PC-9 (cell line): Measurements from ENCODE around the gene STK24. TPM values are rescaled to one million over a fixed set of nuclear protein-coding genes. Genes with fewer than 3 reads are reported as not detected.

ENCODE experiments used
- BruUV-seq: library from RNA; stranded (reverse); fragments of 400-500 nt; replicated peaks from 2 replicates; lab custom pipeline; 2021; lab: Mats Ljungman, UMichigan
- CTCF ChIA-PET: fragments of 300-600 bp; sonication (Branson Sonifier 250); formaldehyde crosslinking; loops from one replicate; lab custom pipeline; 2022; ENCODE audit warnings: antibody characterized with exemption; lab: Charles Lee
- POLR2A ChIA-PET: fragments of 300-600 bp; sonication (Branson Sonifier 250); formaldehyde crosslinking; loops from one replicate; lab custom pipeline; 2022; ENCODE audit warnings: antibody characterized with exemption; ENCODE audit not compliant: unreplicated experiment; lab: Charles Lee
- DNase-seq, 2 experiments: peaks; one replicate each; pipeline versions ENCODE4 v3.0.0 to v3.0.0-alpha.2; 2015 to 2022; ENCODE audit warnings: mixed read lengths in 1 of 2
- H2AFZ ChIP-seq: fragments of 200-600 bp; sonication (generic); 2 replicates; pipeline ENCODE4 v1.8.1; 2017; ENCODE audit warnings: antibody characterized with exemption
- H3F3A ChIP-seq: fragments of 200-600 bp; sonication (generic); 2 replicates; pipeline ENCODE4 v1.8.1; 2017; ENCODE audit warnings: antibody characterized with exemption, mild to moderate bottlenecking, low read depth; ENCODE audit not compliant: insufficient read depth
- H3K27ac ChIP-seq: fragments of 200-600 bp; sonication (generic); 2 replicates; pipeline ENCODE4 v1.6.1; 2016; ENCODE audit warnings: mixed run types
- H3K27me3 ChIP-seq: fragments of 200-600 bp; sonication (generic); 2 replicates; pipeline ENCODE4 v1.6.1; 2016; ENCODE audit warnings: low read depth, mixed run types; ENCODE audit not compliant: insufficient read depth
- H3K36me3 ChIP-seq: fragments of 200-600 bp; sonication (generic); 2 replicates; pipeline ENCODE4 v1.6.1; 2016; ENCODE audit warnings: low read depth, mixed run types
- H3K4me1 ChIP-seq: fragments of 200-600 bp; sonication (generic); replicated peaks from 2 replicates; pipeline ENCODE4 v1.6.1; 2016; ENCODE audit warnings: mixed run types; ENCODE audit not compliant: insufficient read depth
- H3K4me2 ChIP-seq: fragments of 200-600 bp; sonication (generic); 2 replicates; pipeline ENCODE4 v1.6.1; 2017; ENCODE audit warnings: mixed run types
- H3K4me3 ChIP-seq: fragments of 200-600 bp; sonication (generic); 2 replicates; pipeline ENCODE4 v1.6.1; 2016; ENCODE audit warnings: mixed run types
- H3K79me2 ChIP-seq: fragments of 200-600 bp; sonication (generic); 2 replicates; pipeline ENCODE4 v1.6.1; 2017; ENCODE audit warnings: low read depth, mixed run types
- H3K9me2 ChIP-seq: fragments of 200-600 bp; sonication (generic); 2 replicates; pipeline ENCODE4 v1.8.1; 2017; ENCODE audit warnings: mild to moderate bottlenecking; ENCODE audit not compliant: insufficient read depth
- H3K9me3 ChIP-seq: fragments of 200-600 bp; sonication (generic); 2 replicates; pipeline ENCODE4 v1.8.1; 2016; ENCODE audit warnings: low read depth; ENCODE audit not compliant: insufficient read depth
- H4K20me1 ChIP-seq: fragments of 200-600 bp; sonication (generic); 2 replicates; pipeline ENCODE4 v1.8.1; 2017; ENCODE audit not compliant: insufficient read depth
- EZH2 ChIP-seq: fragments of 200-600 bp; sonication (generic); IDR thresholded peaks from 2 replicates; pipeline ENCODE4 v1.8.0; 2017; ENCODE audit warnings: antibody characterized with exemption, low read depth
- intact Hi-C: fragments of 100-400 bp; cut with micrococcal nuclease; formaldehyde crosslinking; loops from one replicate; pipeline ENCODE4 v1.10.0; 2022; ENCODE audit not compliant: unreplicated experiment
- total RNA-seq: library from RNA; stranded (reverse); gene quantifications from 2 replicates; pipeline ENCODE4 v1.2.3, GENCODE V29; 2021
- TF ChIP-seq, protein P1 (sequence below): fragments of 200-600 bp; sonication (generic); conservative IDR thresholded peaks from 2 replicates; pipeline ENCODE4 v1.6.1; 2017; ENCODE audit warnings: mixed run types, antibody characterized with exemption, mild to moderate bottlenecking, moderate library complexity

Gene STK24
- total RNA-seq, 1 experiment from 2014 or later, result 134 TPM

DNA sequence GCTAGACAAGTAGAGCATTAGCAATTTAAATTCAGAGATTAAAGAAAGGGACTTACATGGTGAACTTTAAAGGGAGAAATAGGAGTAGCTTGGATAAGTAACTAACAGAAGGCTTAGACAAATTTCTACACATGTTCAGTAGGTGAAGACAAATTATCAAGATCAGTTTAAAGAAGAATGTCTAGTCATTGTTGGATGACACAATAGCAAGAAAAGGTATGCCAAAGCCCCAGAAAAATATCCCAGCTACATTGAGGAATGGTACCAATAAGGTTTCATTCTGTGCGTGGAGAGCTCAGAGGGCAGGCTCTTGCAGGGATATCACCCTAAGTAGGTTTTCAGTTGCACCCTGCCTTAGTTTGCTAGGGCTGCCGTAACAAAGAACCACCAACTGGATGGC lies 3.5 kb upstream of the STK24 start:
- DNase-seq, result no peak
- Histone ChIP-seq H3K36me3 (no peaks in the 10 kb centered on the region), H3K4me1 (peaks cover 40% of the 10 kb centered on the region), H4K20me1 (peaks cover 6% of the 10 kb centered on the region), H3K79me2 (peaks cover 27% of the 10 kb centered on the region), H3K9me2 (no peaks in the 10 kb centered on the region), H3F3A (peaks cover 18% of the 10 kb centered on the region; the same call in 1 of the 2 replicates), H2AFZ (no peak overlapping the region), H3K4me3 (no peak overlapping the region), H3K4me2 (no peak overlapping the region), H3K27ac (no peak overlapping the region), H3K9me3 (no peaks in the 10 kb centered on the region), H3K27me3 (no peaks in the 10 kb centered on the region)
- intact Hi-C loops, result no loop called here
- ChIA-PET POLR2A (no interaction called here), CTCF (no interaction called here)
- TF ChIP-seq, protein P1, sequence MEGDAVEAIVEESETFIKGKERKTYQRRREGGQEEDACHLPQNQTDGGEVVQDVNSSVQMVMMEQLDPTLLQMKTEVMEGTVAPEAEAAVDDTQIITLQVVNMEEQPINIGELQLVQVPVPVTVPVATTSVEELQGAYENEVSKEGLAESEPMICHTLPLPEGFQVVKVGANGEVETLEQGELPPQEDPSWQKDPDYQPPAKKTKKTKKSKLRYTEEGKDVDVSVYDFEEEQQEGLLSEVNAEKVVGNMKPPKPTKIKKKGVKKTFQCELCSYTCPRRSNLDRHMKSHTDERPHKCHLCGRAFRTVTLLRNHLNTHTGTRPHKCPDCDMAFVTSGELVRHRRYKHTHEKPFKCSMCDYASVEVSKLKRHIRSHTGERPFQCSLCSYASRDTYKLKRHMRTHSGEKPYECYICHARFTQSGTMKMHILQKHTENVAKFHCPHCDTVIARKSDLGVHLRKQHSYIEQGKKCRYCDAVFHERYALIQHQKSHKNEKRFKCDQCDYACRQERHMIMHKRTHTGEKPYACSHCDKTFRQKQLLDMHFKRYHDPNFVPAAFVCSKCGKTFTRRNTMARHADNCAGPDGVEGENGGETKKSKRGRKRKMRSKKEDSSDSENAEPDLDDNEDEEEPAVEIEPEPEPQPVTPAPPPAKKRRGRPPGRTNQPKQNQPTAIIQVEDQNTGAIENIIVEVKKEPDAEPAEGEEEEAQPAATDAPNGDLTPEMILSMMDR, result no peak
- no peak for TF ChIP-seq EZH2
- BruUV-seq, result no TSS peak

DNA sequence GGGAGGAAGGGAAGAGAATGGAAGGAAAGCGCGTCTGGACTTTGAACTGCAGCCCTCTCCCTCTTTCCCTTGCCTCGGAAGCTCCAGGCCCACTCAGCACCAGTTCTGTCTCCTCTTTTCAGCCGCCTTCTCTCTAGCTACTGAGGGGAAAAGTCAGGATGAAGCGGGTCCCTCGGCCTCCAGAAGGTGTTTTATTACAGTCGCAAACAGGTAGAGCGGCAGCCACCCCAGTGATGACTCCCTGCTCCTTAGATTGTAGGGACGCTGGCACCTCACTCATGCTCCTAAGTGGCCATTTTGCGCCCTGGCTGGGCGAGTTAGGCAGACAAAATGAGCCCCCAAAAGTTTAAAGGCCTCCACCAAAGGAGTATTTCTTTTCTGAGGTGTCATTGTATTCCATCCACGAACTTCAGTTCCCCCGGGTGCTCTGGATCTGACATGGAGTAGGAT lies 954 bp upstream of the STK24 start:
- BruUV-seq, result TSS peak; percentile 66
- peaks cover 49% of the 10 kb centered on the region for H3K4me1 ChIP-seq
- peak overlapping the region; percentile 63 for H2AFZ ChIP-seq

DNA sequence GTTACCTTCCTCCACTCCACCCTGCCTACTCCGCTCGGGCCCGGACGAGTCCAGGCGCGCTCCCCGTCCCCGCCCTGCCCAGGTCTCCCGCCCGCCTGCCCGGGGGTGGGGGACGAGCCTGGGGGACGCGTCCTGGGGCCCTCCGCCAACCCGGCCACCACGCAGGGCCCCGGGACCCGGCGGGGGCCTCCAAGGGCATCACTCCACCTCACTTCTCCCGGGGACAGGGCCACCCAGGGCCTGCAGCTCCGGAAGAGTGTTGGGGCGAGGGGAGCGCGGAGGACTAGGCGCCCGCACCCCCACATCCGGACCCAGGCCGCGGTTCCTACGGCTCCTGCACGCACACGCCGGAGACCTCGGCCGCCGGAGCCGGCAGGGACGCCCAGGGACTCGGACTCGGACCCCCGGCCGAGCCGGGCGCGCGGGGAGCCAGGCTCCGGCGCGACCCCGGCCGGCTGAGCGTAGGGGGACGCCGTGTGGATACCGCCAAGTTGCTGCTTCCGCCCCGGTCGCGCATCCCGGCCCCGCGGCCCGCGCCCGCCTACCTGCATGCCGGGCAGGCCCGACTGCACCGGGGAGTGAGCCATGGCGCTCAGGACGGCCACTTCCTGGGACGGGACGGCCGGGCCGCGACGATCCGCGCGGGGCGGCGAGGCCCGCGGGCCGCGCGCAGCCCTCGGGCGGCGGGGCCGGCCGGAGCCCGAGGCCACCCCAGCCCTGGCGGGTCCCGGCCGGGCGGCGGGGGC lies 534 bp downstream of the STK24 start:
- no TSS peak for BruUV-seq
- H3K4me3 ChIP-seq, result peak overlapping the region; percentile 98
- peaks cover 46% of the 10 kb centered on the region for H4K20me1 ChIP-seq
- H3K4me2 ChIP-seq, result peak overlapping the region; percentile 86
- peaks cover 33% of the 10 kb centered on the region for H3F3A ChIP-seq
- TF ChIP-seq, protein P1, result no peak
- no peak for TF ChIP-seq EZH2
- H3K27me3 ChIP-seq, result no peaks in the 10 kb centered on the region
- H3K27ac ChIP-seq, result peak overlapping the region; percentile 73
- DNase-seq, result peak in 1 of 2 experiments; percentile 49
- intact Hi-C loops, result no loop called here
- peaks cover 67% of the 10 kb centered on the region for H3K79me2 ChIP-seq
- no peaks in the 10 kb centered on the region for H3K9me2 ChIP-seq
- H2AFZ ChIP-seq, result no peak overlapping the region
- POLR2A ChIA-PET, result interaction anchor here (0.6 kb wide), 1 partner anchor 16 kb away, joined by 3 read pairs; no protein-coding TSS in a partner anchor
- 0 out of 2 replicates have a peak, but pooled peaks cover 3% of the 10 kb centered on the region for H3K36me3 ChIP-seq
- peaks cover 50% of the 10 kb centered on the region for H3K4me1 ChIP-seq
- CTCF ChIA-PET, result no interaction called here
- H3K9me3 ChIP-seq, result no peaks in the 10 kb centered on the region

More for the DNA sequence above, 954 bp upstream of the STK24 start:
- DNase-seq, result peak in 1 of 2 experiments; percentile 55
- Histone ChIP-seq H3K9me2 (no peaks in the 10 kb centered on the region), H3K4me2 (peak overlapping the region; percentile 88), H4K20me1 (peaks cover 31% of the 10 kb centered on the region), H3K36me3 (0 out of 2 replicates have a peak, but pooled peaks cover 3% of the 10 kb centered on the region), H3K4me3 (peak overlapping the region; percentile 93), H3F3A (peaks cover 24% of the 10 kb centered on the region), H3K27ac (peak overlapping the region; percentile 93), H3K79me2 (peaks cover 52% of the 10 kb centered on the region), H3K27me3 (no peaks in the 10 kb centered on the region), H3K9me3 (no peaks in the 10 kb centered on the region)
- intact Hi-C loops, result loop anchor here (1.0 kb wide), 2 partner anchors 72 to 95 kb away; no protein-coding TSS in a partner anchor
- CTCF ChIA-PET, result interaction anchor here (0.6 kb wide), 1 partner anchor 66 kb away, joined by 8 read pairs; no protein-coding TSS in a partner anchor
- no peak for TF ChIP-seq EZH2
- POLR2A ChIA-PET, result interaction anchor here (0.6 kb wide), 1 partner anchor 1436 kb away, joined by 7 read pairs; no protein-coding TSS in a partner anchor
